ENCODE measurements around the gene ULK4. TPM values are rescaled to one million over a fixed set of nuclear protein-coding genes. Genes with fewer than 3 reads are reported as not detected.

Gene ULK4
- total RNA-seq, 1 donor from 2014 or later = 13.3 TPM

DNA sequence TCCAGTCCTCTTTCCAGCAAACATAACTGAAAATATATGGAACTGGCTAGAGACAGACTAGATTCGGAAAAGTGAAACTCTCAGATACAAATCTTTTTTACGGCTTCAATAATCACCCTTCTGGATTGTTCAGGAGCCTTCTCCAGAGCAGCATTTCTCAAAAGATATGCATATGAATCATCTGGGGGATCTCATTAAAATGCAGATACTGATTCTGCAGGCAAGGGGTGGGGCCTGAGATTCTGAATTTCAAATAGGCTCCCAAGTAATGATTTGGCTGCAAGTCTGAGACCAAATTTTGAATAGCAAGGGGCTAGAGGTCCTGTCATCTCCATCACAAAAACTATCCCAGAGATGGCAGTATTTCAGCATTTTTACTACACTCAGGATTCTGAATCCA, 597.2 kb downstream of the ULK4 start:
- intact Hi-C loops (cut with DNase I) = no loop called here
- DNase-seq (ENCODE audit: low spot score) (no peak), ATAC-seq (no peak)

DNA sequence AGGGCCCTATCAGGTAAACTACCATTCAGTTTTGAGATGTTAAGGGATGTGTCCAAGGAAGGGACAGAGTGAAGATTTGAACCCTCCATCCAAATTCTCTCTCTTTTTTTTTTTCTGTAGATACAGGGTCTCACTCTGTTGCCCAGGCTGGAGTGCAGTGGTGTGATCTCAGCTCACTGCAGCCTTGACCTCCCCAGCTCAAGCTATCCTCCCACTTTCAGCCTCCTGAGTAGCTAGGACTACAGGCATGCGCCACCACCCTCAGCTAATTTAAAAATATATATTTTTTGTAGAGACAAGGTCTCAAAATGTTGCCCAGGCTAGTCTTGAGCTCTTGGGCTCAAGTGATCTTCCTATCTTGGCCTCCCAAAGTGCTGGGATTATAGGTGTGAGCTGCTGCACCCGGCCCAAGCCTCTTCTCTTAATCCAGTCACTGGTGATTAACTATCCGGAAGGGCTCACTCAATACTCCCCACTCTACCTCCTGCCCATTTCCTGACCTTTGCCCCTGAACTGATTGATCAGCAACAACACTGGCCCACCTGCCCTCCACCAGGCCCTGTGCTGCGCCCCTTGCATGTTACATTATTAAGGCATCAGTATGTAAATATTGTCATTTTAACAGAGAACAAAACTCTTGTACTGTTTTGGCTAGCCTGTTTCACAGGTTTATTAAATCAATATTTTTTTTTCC, 597.9 kb downstream of the ULK4 start:
- intact Hi-C loops (cut with DNase I) = no loop called here
- DNase-seq (ENCODE audit: low spot score) (no peak), ATAC-seq (no peak)

DNA sequence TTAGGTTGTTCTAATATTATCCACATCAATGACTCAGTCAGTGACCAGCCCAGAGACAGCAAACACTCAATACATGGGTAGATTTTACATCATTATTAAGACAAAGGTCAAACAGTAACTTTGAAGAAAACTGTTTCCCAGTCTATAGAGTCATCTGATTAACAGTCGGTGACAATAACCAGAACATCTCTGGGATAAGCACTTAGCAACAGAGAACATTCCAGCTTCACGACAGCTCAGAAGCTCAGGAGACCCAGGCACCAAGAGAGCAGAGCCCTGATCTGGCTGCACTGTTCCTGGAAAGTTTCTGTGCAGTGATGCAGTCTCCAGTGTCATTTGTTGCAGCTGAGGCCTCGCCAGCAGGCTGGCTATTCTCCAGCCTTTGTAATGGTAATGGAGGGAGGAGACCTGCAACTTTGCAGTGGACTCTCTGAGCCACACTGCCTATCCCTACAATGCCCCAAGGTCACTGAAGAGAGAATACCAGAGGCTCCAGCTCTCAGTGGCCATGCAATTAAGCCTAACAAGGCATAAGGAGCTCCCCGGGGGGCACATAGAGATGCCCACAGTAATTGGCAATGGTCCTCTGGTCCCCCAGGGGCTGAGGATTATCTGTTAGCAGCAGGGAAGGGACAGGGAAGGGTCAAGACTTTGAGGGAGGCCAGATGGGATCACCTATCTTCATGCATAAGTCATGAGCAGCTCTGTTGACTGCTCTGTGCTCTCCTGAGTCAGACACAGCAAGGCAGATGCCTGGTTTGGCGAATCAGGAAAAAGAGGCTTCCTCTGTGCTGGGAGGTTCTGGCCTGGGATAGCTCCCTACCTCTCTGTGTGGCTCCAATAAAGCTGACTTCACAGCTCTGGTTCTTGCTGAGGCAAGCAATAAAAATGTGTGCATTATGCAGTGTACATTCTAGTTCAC, 599.0 kb downstream of the ULK4 start:
- DNase-seq (ENCODE audit: low spot score) = no peak
- intact Hi-C loops (cut with DNase I) = no loop called here
- ATAC-seq = no peak

DNA sequence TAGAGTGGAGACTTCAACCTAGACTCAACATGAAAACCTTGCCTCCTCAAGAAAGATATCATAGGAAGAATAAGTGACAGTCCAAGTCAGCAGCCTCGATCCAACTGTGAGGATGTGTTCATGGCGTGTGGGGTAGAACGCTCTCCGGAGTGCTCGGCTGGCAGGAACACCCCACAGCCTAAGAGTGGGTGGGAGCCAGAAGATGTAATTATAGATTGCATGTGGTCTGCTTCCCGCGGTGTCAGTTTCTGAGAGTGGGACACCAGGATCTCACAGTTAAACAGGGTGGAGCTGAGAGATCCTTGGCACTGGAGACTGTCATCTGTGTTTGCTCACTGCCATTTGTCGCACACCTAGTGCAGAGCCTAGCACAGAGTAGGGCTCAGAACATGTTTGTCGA, 604.6 kb downstream of the ULK4 start:
- ATAC-seq (no peak), DNase-seq (ENCODE audit: low spot score) (no peak)
- intact Hi-C loops (cut with DNase I) = no loop called here

DNA sequence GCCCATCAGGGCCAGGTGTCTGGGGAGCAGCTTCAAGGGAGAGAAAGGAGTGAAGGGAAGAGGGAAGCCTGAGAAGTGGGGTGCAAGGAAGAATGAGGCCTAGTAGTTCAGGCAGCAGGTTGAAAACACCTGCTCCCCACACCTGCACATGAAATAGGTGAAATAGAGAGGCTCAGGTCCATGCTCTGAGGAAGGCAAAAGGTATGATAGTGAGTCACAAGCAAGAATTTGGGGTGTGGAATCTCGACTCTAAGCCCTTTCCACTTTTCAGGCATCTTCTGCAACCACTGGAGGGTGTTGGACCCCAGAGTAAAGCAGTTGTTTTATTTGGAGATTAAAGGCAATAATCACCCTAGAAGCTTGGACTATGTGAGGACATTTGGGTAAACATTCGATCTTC, 605.1 kb downstream of the ULK4 start:
- no peak for DNase-seq (ENCODE audit: low spot score)
- ATAC-seq = no peak
- intact Hi-C loops (cut with DNase I) = no loop called here

DNA sequence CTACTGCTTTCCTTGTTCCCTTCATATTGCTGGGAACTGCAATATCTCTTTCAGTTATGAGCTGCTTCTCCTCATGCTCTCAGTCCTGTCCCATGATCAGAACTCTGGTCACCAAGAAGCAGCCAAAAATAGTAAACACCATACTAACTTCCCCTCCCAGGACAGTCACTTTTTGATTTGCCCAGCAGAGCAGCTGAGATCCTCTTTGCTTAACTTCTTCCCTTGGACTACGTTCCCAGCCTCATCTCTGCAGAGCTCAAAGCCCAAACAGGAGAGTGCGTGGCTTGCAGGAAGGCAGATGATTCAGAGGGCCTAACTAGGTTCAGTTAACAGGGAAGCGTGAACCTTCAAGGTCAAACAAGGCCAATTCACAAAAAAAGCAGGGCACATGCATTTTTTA, 609.4 kb downstream of the ULK4 start:
- DNase-seq (ENCODE audit: low spot score) = no peak
- intact Hi-C loops (cut with DNase I) = no loop called here
- ATAC-seq = no peak

DNA sequence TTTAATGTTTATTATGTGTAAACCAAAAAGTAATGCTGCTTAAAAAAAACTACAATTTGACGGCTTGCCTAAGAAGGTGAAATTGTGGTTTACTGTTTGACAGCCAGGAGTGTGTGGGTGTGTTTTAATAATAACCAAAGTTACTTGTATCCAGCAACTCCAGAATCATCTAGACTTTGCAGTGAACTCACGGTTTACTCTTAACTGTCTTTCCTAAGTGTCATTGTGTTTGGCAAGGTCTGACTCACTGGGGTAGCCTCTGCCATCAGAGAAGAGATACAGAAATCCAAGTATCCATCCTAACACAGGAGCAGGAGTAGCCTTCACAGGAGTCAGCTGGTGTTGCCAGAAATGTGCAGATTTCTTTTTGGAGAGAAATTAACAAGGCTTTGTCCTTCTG, 611.5 kb downstream of the ULK4 start:
- intact Hi-C loops (cut with DNase I) = no loop called here
- DNase-seq (ENCODE audit: low spot score) = no peak
- no peak for ATAC-seq

DNA sequence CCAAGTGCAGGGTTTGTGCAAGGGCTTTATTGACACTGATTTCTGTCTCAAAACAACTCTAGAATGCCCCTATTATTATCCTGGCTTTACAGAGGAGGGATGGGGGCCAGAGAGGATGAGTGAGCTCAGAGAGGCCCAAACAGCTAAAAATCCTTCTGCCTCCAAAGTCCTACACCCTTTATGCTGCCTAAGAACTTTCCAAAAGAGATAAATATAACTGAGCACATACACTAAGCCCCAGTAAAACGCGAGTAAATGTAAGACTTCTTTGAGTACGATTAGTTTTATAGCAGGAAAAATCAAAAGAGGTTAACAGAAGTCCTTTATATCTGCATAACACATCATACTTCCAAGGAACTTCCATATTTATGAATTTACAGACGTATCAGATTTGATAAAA, 613.5 kb downstream of the ULK4 start:
- intact Hi-C loops (cut with DNase I) = no loop called here
- ATAC-seq (no peak), DNase-seq (ENCODE audit: low spot score) (no peak)

DNA sequence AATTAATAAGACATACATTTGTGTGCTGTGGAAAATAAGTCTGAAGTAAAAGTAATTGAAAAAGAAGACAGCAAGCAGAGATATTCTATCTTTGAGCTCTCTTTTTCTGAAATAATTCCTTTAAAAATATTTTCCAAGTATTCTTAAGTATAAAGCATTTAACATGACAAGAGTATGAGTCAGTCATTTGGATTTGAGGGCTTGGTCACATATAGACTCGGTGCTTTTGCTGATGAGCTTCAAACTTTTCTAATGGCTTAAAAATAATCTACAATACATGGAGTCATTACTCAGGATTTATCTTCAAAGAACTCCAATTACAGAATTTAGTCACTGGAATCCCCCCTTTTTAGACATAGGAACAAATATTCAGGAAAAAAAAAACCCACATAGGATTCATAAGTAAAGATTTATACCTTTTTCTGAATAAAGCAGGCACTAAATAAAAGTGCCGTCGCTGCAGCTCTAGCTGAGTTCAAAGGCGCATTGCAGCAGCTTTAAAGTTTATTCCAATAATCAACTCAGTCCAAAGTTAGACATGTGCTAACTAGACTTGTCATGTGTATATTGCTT, 615.1 kb downstream of the ULK4 start:
- intact Hi-C loops (cut with DNase I) = no loop called here
- no peak for ATAC-seq
- no peak for DNase-seq (ENCODE audit: low spot score)

DNA sequence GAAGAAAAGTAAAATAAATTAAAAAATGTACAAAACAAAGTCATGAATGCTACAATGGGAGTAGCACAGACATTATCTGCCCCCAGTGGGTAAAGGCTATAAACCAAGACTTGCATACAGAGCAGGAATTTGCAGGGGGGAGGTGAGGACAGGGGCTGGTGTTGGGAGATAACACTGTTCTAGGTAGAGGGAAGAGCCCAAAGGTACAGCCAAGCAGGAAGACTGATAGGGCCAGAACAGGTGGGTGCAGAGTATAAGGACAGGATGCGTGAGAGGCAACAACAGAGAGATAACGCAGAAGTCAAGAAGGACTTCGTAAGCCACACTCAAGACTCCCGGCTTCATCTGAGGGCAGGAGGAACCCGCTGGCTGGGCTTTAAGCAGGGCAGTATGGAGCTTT, 616.1 kb downstream of the ULK4 start:
- intact Hi-C loops (cut with DNase I) = no loop called here
- DNase-seq (ENCODE audit: low spot score) = no peak
- no peak for ATAC-seq

DNA sequence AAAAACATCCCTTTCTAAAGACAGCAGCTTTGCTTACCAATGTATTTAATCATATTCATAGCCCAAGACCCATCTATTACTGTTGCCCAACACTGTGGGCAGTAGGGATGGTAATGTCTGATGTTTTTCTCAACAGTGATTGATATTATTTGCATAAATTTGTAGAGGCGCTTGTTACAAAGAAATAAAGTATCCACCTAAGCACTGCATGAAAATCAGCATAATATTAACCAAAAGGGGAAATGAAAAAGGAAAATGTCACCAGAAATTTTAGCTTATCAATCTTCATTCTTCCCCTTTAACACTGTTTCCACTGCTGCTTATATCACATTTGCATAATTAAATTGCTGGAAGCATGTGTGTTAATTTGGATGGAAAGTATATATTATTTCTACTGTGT, 622.1 kb downstream of the ULK4 start:
- DNase-seq (ENCODE audit: low spot score) (no peak), ATAC-seq (no peak)
- intact Hi-C loops (cut with DNase I) = no loop called here

DNA sequence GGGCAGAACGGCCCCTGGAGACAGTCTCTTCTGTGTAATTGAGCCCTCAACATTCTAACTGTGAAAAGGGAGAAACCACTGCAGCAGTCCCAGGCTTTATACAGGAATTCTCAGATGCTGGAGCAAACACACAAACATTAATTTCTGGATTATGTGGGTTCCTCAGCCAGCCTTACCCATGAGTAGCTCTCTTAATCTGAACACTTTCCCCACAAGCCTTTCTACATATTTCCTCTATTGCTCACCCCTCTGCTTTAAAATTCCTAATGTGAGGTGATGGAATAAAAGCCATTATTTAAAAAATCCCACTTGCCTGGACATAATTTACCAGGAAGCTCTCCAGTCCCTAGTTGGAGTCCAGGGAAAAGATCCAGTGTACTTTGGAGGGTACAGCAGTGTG, 623.6 kb downstream of the ULK4 start:
- DNase-seq (ENCODE audit: low spot score) (no peak), ATAC-seq (no peak)
- intact Hi-C loops (cut with DNase I) = no loop called here

DNA sequence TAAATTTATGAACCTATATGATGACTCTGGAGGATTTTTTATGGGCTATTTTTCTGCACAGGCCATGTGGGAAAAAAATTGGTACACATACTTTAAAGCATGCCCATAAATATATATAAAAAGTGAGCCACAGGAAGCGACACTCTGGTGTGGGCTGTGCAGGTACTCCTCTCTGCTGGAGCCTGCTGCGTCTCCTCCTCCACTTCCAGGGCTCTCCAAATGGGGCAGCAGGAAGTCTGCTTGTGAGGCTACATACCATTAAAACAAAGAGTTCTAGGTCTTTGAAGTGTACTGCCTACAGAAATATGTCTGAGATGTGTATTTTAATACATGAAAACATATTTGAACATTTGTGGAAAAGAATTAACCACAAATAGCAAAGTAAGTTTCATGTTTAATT, 627.5 kb downstream of the ULK4 start:
- DNase-seq (ENCODE audit: low spot score) (no peak), ATAC-seq (no peak)
- intact Hi-C loops (cut with DNase I) = no loop called here

DNA sequence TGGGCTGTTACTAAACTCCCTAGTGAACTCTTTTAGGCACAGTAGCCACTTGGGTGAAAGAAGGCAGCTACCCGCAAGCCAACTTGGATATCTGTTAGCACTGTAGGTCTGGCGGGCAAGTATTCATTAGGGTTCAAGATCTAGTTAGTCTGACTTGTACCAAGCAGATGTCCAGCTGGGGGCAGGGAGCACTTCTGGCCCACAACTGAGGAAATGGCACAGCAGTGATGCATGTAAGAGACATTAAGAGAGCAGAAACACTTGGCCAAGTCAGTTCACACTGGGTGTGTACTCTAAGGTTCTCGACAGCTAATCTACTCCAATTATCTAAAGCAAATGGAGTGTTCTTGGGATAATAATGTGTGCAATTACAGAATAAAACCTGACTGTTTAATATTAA, 630.9 kb downstream of the ULK4 start:
- no peak for ATAC-seq
- intact Hi-C loops (cut with DNase I) = no loop called here
- no peak for DNase-seq (ENCODE audit: low spot score)

DNA sequence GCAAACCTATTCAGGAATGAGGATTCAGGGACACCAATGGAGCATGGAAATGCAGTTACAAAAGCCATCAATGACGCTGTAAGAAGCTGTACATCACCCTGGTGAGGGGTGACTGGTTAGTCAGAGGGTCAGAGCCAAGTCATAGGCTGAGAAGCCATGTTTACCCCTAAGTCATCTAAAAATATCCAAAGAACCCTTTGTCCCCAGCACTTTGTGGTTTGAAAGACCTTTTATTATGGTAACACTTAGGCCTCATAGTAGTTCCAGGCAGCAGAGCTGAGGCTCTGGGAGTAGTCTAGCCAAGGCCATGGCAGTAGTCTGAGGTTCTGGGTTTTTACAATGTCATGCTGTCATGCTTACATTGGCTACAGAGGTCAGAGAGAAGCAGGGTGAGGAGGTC, 631.4 kb downstream of the ULK4 start:
- DNase-seq (ENCODE audit: low spot score) = no peak
- intact Hi-C loops (cut with DNase I) = no loop called here
- ATAC-seq = no peak

DNA sequence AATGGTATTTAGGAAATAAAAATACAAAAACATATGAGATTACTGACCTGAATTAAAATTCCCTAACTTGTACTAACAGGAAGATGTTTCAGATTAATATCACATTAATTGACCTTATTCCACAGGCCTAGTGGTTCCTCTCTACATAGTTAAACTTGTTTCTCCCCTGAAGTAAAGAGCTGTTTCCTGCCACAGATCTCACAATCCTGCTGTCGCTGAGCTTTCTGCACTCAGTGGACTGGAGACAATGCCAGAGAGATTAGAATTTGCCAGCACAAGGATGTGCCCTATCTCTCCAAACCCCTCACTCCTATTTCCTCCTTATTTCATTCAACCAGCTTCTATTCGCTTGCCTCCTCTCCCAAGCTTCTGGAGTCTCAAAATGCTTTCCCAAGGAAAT, 632.0 kb downstream of the ULK4 start:
- intact Hi-C loops (cut with DNase I) = no loop called here
- ATAC-seq (no peak), DNase-seq (ENCODE audit: low spot score) (no peak)

DNA sequence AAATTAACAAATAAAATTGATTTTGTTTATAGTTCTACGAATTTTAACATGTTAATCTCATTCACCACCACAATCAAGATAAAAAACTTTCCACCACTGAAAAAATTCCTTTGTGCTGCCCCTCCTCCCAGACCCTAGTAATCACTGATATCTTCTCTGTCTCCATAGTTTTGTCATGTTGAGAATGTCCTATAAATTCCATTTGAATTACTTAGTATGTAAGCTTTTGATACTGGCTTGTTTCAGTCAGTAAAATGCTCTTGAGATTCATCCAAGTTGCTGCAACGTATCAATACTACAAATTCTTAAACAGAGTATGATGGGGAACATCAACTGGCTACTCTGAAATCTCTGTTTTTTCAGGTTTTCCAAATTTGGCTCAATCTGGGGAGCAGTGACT, 633.0 kb downstream of the ULK4 start:
- ATAC-seq = no peak
- no peak for DNase-seq (ENCODE audit: low spot score)
- intact Hi-C loops (cut with DNase I) = no loop called here

DNA sequence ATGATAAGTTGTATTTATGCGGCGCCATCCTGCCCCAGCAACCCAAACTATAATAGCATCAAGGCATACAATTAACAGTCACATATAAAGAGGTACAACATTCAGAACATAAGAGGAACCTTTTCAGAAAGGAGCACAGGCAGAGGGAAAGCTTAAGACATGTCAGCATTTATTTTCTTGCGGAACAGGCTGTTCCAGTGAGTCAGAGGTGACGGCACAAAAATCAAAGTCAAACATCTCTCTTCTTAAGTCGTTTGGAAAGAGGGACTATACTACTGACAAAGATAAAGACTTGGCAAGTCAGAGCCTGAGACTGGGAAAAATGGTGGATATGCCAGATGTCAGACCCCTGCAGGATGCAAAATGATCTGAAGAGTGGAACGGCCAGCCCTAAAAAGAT, 634.2 kb downstream of the ULK4 start:
- DNase-seq (ENCODE audit: low spot score) (no peak), ATAC-seq (no peak)
- intact Hi-C loops (cut with DNase I) = no loop called here

DNA sequence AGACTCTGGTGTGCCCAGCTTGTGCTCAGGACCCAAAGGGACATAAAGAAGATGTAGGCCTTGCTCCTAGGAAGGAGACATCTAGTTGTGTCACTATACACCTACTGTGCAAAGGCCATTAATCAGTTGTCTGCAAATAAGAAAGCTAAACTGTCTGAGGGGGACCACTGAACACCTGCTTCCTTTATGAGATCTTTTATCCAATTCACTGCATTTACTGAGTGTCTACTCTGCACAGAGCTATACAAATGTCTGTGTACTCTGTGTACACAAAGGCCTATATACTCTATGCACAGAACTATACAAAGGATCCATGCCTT, 637.8 kb downstream of the ULK4 start:
- DNase-seq (ENCODE audit: low spot score) (no peak), ATAC-seq (no peak)
- intact Hi-C loops (cut with DNase I) = no loop called here

DNA sequence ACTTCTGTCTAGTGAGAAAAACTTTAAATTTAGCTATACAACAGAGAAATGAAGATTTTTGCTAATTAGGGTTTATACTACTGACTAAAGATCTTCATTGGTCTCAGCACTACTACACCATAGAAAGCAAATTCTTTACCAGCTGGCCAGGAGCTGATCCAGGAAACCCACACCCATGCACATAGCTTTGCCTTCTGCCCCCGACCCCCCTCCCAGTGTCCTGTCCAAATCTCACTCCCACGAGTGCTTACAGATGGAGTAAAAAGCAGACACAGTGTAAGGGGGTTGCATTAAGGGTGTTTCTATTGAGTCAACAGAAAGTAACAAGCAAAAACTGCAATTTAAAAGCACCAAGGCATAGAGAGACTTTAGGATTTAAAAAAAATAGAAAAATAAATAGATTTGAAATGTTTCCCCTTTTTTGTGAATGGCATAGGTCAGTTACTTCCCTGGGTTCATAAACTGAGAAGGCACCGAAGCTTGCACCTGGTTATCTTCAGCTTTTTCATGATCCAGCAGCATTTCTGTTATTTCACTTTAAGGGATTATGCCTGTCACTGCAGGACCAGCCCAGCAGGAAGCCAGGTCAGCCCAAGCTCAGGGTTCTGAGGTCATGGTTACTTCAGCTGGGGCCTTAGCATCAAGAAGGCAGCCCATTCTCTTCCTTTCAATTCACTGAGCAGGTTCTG, 638.3 kb downstream of the ULK4 start:
- DNase-seq (ENCODE audit: low spot score) = no peak
- intact Hi-C loops (cut with DNase I) = no loop called here

More for the DNA sequence above, 638.3 kb downstream of the ULK4 start:
- no peak for ATAC-seq
